Activated CD4-positive, alpha-beta T cell treated with anti-CD3 and anti-CD28 coated beads, Interleukin-2, amount 10 ng/mL, durations not matched to agents 24 days and 14 days (primary cell): ENCODE data around the gene MAP3K4. TPM values are rescaled to one million over a fixed set of nuclear protein-coding genes. Genes with fewer than 3 reads are reported as not detected.
"Not testable (repeated sequence)": the region's sequence is repeated elsewhere in the genome, so short reads cannot be mapped to it uniquely, and the experiment has no call there.

Source experiments
- DNase-seq: peaks from one replicate; pipeline ENCODE4 v3.0.0; 2022
- H3K27ac Mint-ChIP-seq: one replicate; pipeline ENCODE4 v1.8.0; 2022; ENCODE audit warnings: mild to moderate bottlenecking, mixed read lengths
- H3K27me3 Mint-ChIP-seq: one replicate; pipeline ENCODE4 v1.8.0; 2022; ENCODE audit warnings: mixed read lengths
- H3K36me3 Mint-ChIP-seq: one replicate; pipeline ENCODE4 v1.8.0; 2022; ENCODE audit warnings: low read depth, mild to moderate bottlenecking, mixed read lengths
- H3K4me1 Mint-ChIP-seq: one replicate; pipeline ENCODE4 v1.8.0; 2021; ENCODE audit warnings: mixed read lengths
- H3K4me3 Mint-ChIP-seq: one replicate; pipeline ENCODE4 v1.8.0; 2022; ENCODE audit warnings: mild to moderate bottlenecking, moderate library complexity, mixed read lengths
- H3K9me3 Mint-ChIP-seq: one replicate; pipeline ENCODE4 v1.8.0; 2021; ENCODE audit warnings: mixed read lengths
- intact Hi-C: fragments of 100-400 bp; cut with micrococcal nuclease; formaldehyde crosslinking; loops from one replicate; pipeline ENCODE4 v1.15.1; 2023
- total RNA-seq: library from RNA; stranded (reverse); gene quantifications from 2 replicates; pipeline ENCODE4 v1.2.3, GENCODE V29; 2022

MAP3K4 gene
- total RNA-seq, 1 donor from 2014 or later: 50.4 TPM

DNA sequence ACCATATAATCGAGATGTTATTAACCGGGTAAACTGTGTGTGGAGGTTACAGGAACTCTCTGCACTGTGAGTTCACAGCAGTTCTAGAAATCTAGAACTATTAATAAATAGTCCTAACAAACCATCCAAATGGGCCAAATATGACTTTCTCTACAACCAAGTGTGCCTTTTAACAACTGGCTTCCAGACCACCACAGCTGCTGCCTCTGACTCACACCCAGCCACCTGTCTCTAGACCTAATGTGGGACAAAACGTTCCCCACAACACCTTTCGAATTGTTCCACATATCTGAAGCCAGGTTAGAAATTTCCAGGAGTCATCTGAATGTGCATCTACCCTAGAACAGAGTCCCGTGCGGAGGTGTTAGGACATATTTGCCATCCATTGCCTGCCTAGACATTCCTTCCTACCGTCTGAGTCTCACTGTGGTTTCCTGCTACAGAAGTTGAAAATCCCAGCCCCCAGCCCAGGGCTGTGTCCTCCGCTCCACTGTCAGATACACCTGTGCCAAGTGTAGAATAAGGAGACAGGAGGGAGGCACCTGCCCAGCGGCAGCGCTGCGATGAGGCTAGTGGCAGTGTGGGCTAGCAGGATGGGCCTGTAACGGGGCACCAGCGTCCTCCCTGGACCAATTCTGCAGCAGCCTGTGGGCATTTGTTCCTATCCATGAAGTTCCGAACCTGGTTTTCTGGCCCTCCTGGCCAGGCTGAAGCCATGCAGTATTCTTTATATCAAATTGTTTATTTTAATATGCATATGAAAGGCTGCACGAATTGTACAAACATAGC, 28.5 kb upstream of the MAP3K4 start:
- intact Hi-C loops: no loop called here
- no peaks in the 10 kb centered on the region for H3K4me1 Mint-ChIP-seq
- H3K9me3 Mint-ChIP-seq: no peaks in the 10 kb centered on the region
- no peaks in the 10 kb centered on the region for H3K36me3 Mint-ChIP-seq
- H3K27me3 Mint-ChIP-seq: peaks cover 3% of the 10 kb centered on the region
- no peak for DNase-seq
- no peak overlapping the region for H3K27ac Mint-ChIP-seq
- no peak overlapping the region for H3K4me3 Mint-ChIP-seq

DNA sequence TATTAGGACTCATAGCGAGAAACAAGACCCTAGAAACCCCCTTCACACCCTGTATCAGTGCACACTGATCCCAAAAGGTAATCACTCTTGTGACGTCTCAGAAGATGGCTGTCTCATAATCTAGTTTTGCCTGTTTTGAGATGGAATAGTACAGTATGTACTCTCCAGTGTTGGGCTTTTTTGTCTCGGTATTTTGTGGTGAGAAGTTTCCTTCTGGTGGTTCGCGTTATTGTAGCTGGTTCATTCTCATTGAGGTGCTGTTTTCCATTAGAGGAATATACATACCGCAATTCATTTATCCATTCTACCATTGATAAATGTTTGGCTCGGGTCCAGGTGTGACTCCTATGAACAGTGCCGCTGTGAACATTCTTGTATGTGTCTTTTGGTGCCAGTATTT, 27.9 kb upstream of the MAP3K4 start:
- DNase-seq: no peak
- Mint-ChIP-seq H3K27ac (no peak overlapping the region), H3K27me3 (peaks cover 3% of the 10 kb centered on the region), H3K9me3 (no peaks in the 10 kb centered on the region), H3K4me1 (no peaks in the 10 kb centered on the region), H3K36me3 (no peaks in the 10 kb centered on the region), H3K4me3 (no peak overlapping the region)
- intact Hi-C loops: no loop called here

DNA sequence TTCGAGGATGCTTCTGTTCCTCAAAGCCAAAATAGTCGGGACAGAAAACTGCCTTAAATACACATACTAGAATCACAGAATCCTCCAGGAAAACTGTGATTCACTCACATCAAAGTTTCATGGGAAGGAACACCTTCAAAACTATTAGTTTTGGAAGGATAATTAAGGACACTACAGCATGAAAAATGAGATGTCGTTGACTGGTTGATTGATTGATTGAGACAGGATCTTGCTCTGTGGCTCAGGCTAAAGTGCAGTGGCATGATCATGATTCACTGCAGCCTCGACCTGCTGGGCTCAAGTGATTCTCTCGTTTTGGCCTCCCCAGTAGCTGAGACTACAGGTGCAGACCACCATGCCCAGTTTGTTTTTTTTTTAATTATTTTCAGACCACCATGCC, 25.7 kb upstream of the MAP3K4 start:
- no peaks in the 10 kb centered on the region for H3K4me1 Mint-ChIP-seq
- H3K36me3 Mint-ChIP-seq: no peaks in the 10 kb centered on the region
- peaks cover 6% of the 10 kb centered on the region for H3K27me3 Mint-ChIP-seq
- no peak overlapping the region for H3K4me3 Mint-ChIP-seq
- DNase-seq: no peak
- H3K9me3 Mint-ChIP-seq: no peaks in the 10 kb centered on the region
- intact Hi-C loops: no loop called here
- no peak overlapping the region for H3K27ac Mint-ChIP-seq

DNA sequence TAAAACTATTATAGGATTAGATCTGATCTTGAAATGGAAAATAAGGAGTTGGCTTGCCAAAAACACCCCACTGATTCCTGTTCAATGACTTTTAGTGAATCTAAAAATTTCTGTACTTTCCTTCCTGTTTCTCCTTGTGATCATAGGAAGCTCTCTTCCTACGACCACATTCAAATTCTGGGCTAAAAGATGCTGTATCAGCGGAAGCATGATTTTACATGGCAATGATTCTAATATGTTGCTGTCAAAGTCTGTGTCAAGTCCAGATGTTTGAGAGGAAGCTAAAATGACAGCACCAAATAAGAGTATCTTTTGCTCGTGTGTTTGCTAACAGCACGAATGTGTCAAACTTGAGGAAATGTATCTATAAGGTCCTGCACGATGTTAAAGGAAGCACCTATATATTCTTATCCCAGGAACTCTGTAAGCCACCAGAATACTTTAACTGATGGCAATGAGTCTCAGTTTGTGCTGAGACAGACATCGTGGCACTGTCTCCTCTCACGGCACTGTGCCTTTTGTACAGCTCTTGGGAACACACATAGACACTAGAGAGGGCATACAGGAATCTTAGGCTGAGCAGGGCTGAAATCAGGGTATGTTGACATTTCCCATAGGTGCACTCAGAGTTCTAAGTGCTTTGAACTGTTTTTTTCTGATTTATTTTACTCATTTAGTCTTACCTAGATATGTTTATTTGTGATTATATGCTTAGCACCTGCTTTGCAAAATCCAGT, 24.9 kb upstream of the MAP3K4 start:
- DNase-seq: no peak
- Mint-ChIP-seq H3K27me3 (peaks cover 3% of the 10 kb centered on the region), H3K9me3 (no peaks in the 10 kb centered on the region), H3K36me3 (no peaks in the 10 kb centered on the region), H3K4me1 (no peaks in the 10 kb centered on the region), H3K4me3 (no peak overlapping the region), H3K27ac (no peak overlapping the region)
- intact Hi-C loops: no loop called here

DNA sequence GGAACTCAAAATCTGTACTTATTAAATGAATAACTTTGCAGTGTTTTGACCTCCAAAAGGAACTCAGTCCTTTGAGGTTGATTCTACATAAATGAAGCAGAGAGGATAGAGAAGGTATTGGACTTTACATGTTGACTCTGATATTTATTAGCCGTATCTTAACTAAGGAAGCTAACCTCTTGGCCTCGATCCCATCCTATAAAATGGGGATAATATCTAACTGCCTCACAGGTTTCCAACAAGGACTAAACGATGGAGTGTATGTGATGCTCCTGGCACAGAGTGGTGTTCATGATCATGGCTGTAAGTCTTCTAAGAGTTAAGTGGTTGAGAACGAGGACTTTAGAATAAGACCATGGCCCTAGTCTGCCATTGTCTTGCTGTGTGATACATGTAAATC, 24.2 kb upstream of the MAP3K4 start:
- no peaks in the 10 kb centered on the region for H3K36me3 Mint-ChIP-seq
- intact Hi-C loops: no loop called here
- no peak for DNase-seq

DNA sequence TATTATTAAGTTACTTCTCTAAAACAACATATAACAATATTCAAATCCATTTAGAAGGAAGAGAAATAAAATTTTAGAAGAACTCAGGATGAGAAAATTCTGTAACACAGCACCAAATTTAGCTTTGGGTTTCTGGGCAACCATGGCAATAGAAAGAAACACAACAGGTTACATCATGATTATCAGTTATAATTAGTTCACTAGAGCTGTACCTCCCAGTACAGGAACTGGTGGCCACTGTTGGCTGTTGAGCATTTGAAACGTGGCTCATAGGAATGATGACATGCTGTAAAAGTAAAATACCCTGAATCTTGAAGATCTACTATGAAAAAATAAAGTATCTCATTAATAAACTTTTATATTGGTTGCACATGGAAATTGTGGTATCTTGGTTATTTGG, 23.7 kb upstream of the MAP3K4 start:
- no peaks in the 10 kb centered on the region for H3K9me3 Mint-ChIP-seq
- H3K27ac Mint-ChIP-seq: no peak overlapping the region
- intact Hi-C loops: no loop called here
- no peaks in the 10 kb centered on the region for H3K4me1 Mint-ChIP-seq
- H3K36me3 Mint-ChIP-seq: no peaks in the 10 kb centered on the region
- peaks cover 3% of the 10 kb centered on the region for H3K27me3 Mint-ChIP-seq
- DNase-seq: no peak
- H3K4me3 Mint-ChIP-seq: no peak overlapping the region

More for the DNA sequence above, 24.2 kb upstream of the MAP3K4 start:
- Mint-ChIP-seq H3K9me3 (no peaks in the 10 kb centered on the region), H3K27me3 (peaks cover 3% of the 10 kb centered on the region), H3K27ac (no peak overlapping the region), H3K4me3 (no peak overlapping the region), H3K4me1 (no peaks in the 10 kb centered on the region)

DNA sequence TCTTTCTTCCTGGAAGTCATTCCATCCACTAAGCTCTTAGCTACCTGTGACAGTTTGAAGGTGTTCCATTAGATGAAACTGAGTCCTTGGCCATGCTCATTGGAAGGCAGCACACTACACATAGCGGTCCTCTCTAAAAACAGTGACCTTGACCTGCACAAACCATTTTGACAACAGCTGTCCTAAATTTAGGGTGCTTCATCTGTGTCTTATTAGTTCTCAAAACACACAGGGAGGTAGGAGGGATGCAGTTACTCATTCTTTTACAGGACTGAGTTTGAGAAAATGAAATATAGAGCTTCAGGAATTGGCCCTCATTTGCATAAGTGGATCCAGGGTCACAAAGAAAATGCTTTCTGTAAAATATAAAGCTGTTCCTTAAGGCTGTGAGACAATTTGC, 20.4 kb upstream of the MAP3K4 start:
- no peak for DNase-seq
- Mint-ChIP-seq H3K27me3 (peaks cover 3% of the 10 kb centered on the region), H3K9me3 (no peaks in the 10 kb centered on the region), H3K4me3 (no peak overlapping the region), H3K36me3 (no peaks in the 10 kb centered on the region), H3K4me1 (no peaks in the 10 kb centered on the region), H3K27ac (no peak overlapping the region)
- intact Hi-C loops: no loop called here

DNA sequence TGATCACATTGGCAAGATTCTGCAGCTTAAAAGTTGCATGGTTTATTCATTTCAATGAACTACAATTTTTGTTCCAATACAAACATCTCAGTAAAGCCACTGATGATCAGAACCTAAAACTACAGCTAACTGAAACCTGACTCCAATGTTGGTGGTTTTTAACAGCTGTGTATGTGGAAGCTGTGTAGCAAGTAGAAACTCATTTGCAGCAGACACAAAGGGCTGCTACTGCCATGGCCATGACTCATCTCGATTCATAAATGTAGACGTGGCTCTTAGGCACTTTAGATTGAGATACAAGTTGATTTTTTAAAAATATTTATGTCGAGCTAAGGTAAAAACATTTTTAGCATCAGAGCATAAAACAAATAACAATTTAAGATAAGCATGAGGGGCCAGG, 19.5 kb upstream of the MAP3K4 start:
- Mint-ChIP-seq H3K36me3 (no peaks in the 10 kb centered on the region), H3K4me1 (no peaks in the 10 kb centered on the region), H3K9me3 (no peaks in the 10 kb centered on the region), H3K27ac (no peak overlapping the region), H3K4me3 (no peak overlapping the region), H3K27me3 (peaks cover 3% of the 10 kb centered on the region)
- no peak for DNase-seq
- intact Hi-C loops: no loop called here

DNA sequence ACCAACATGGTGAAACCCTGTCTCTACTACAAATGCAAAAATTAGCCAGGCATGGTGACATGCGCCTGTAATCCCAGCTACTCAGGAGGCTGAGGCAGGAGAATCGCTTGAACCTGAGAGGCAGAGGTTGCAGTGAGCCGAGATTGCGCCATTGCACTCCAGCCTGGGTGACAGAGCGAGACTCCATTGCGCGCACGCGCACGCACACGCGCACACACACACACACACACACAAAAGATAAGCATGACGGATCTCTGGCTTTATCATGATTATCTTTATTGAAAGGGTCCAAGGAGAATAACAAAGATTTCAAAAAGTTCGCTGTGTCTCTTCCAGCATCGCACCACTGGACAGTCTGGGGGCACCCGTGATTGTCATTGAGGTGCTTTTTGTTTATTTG, 19.0 kb upstream of the MAP3K4 start:
- H3K4me1 Mint-ChIP-seq, DNase-seq, intact Hi-C loops, H3K4me3 Mint-ChIP-seq, H3K9me3 Mint-ChIP-seq, H3K27ac Mint-ChIP-seq, H3K36me3 Mint-ChIP-seq, H3K27me3 Mint-ChIP-seq: not testable (repeated sequence)

DNA sequence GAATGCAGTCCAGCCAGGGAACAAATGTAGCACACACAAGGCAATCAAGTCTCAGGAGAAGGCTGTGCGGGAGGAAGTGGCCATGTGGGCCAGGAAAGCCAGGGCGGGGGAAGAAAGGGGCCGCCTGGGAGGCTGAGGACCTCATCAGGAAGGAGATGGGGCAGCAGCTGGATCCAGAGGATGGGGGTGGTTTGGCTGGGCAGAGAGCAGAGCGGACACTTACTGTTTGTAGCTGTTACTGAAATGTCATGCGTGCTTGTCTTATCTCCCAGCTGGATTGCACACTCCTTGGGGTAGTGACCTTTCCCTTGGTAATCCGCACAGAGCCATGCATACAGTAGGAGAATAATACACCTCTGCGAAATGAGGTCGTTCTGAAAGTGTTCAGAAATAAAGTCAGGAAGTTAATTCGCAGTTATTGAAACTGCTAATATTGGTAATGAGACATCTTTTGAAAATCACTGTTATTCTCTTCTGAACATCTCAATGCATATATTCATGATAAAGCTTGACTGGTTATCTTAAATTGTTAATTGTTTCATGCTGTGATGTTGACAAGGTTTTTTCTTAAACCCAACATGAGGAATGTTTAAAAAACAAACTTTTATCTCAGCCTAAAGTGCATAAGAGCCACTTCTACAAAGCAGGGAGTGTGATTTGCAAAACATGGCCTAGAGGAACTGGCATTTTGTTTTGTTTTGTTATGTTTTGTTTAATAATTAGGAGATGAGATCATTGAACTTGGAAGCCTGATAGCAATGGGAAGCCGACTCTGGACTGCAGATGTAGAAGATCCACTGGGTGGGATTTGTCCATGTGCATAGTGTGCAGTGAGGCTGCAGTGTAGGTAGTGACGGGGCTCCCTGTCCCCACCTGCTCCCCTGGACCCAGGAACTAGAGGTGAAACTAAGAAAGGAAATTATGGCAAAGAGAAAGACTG, 18.0 kb upstream of the MAP3K4 start:
- intact Hi-C loops: no loop called here
- H3K27me3 Mint-ChIP-seq: peaks cover 5% of the 10 kb centered on the region
- H3K4me3 Mint-ChIP-seq: no peak overlapping the region
- H3K27ac Mint-ChIP-seq: no peak overlapping the region
- H3K36me3 Mint-ChIP-seq: no peaks in the 10 kb centered on the region
- no peaks in the 10 kb centered on the region for H3K9me3 Mint-ChIP-seq
- no peak for DNase-seq
- no peaks in the 10 kb centered on the region for H3K4me1 Mint-ChIP-seq

DNA sequence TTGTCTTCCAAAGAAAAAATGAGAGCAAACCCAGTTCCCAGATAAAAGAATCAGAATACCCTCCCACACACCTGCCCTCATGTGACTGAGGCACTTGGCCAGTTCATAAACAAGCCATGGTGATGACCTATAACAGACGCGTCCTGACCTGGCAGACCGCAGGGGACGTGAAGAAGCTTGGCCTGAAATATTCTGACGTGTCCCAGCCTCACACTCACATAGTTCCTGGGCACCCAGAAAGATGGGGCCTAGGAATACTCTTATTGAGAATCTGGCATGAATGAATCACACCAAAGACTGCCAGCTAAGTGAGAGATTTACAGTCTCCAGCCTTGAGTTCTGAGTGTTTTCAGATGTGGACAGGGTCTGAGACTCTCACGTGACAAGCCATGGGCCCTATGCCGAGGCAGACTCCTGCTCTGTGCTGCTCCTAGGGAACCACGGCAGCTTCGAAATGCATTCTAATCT, 17.2 kb upstream of the MAP3K4 start:
- Mint-ChIP-seq H3K4me1 (no peaks in the 10 kb centered on the region), H3K27ac (no peak overlapping the region), H3K9me3 (no peaks in the 10 kb centered on the region), H3K4me3 (no peak overlapping the region), H3K27me3 (peaks cover 9% of the 10 kb centered on the region), H3K36me3 (no peaks in the 10 kb centered on the region)
- intact Hi-C loops: no loop called here
- no peak for DNase-seq

DNA sequence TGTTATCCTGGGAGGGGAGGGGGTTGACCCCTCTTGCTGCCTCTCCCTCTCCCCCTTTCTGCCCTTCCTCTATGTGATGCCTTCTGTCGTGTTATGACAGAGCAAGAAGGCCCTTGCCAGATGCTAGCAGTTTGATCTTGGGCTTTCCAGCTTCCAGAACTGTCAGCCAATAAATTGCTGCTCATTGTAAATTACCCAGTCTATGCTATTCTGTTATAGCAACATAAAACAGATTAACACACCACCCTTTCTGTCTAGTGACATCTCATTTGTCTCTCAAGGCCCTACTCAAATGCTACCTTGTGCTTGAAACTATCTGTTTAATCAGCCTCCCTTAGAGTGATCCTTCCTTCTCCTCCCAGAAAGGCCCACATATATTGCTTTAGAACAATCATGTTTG, 16.4 kb upstream of the MAP3K4 start:
- no peak overlapping the region for H3K27ac Mint-ChIP-seq
- H3K27me3 Mint-ChIP-seq: peaks cover 9% of the 10 kb centered on the region
- H3K4me1 Mint-ChIP-seq: no peaks in the 10 kb centered on the region
- H3K9me3 Mint-ChIP-seq: no peaks in the 10 kb centered on the region
- intact Hi-C loops: no loop called here
- DNase-seq: no peak
- no peaks in the 10 kb centered on the region for H3K36me3 Mint-ChIP-seq
- H3K4me3 Mint-ChIP-seq: no peak overlapping the region

DNA sequence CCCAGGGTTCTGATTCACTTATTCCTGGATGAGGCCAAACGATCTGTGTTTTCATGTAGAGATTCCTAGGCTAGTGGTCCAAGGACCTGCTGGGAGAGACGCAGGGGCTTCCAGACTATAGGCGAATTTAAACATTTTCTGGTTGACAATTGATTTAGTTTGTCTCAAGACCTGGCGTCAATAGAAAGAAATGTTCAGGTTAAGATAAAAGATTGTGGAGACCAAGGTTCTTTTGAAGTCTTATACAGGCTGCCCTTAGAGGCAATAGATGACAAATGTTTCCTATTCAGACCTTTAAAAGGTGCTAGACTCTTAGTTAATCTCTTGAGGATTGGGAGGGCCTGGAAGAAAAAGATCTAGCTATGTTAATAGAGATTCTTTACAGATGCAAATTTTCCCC, 15.6 kb upstream of the MAP3K4 start:
- H3K9me3 Mint-ChIP-seq, H3K36me3 Mint-ChIP-seq, H3K27me3 Mint-ChIP-seq, H3K27ac Mint-ChIP-seq, H3K4me1 Mint-ChIP-seq, H3K4me3 Mint-ChIP-seq, DNase-seq, intact Hi-C loops: not testable (repeated sequence)
